ENCODE data around the gene NOS1AP.
"Not testable (repeated sequence)": the region's sequence is repeated elsewhere in the genome, so short reads cannot be mapped to it uniquely, and the experiment has no call there.

NOS1AP gene

GRCh38 chr1:162336621-162337285 lies 267.3 kb downstream of the NOS1AP start:
- DNase-seq (ENCODE audit: low spot score): no peak

GRCh38 chr1:162342452-162342983 lies 273.0 kb downstream of the NOS1AP start:
- DNase-seq (ENCODE audit: low spot score): no peak

- no peak for DNase-seq (ENCODE audit: low spot score)
These were observed 274.0 kb downstream of the NOS1AP start for GRCh38 chr1:162343470-162343869.

- DNase-seq (ENCODE audit: low spot score): no peak
These were observed 277.8 kb downstream of the NOS1AP start for GRCh38 chr1:162347281-162347680.

- DNase-seq (ENCODE audit: low spot score): no peak
These were observed 280.3 kb downstream of the NOS1AP start for GRCh38 chr1:162349635-162350330.

- DNase-seq (ENCODE audit: low spot score): no peak
These were observed 281.9 kb downstream of the NOS1AP start for GRCh38 chr1:162351246-162351842.

- DNase-seq (ENCODE audit: low spot score): not testable (repeated sequence)
These were observed 282.4 kb downstream of the NOS1AP start for GRCh38 chr1:162351874-162352273.

- DNase-seq (ENCODE audit: low spot score): no peak
These were observed 283.6 kb downstream of the NOS1AP start for GRCh38 chr1:162353078-162353477.

GRCh38 chr1:162353702-162354101 lies 284.2 kb downstream of the NOS1AP start:
- DNase-seq (ENCODE audit: low spot score): no peak

GRCh38 chr1:162357681-162358266 lies 288.3 kb downstream of the NOS1AP start:
- DNase-seq (ENCODE audit: low spot score): no peak

- no peak for DNase-seq (ENCODE audit: low spot score)
These were observed 289.4 kb downstream of the NOS1AP start for GRCh38 chr1:162358928-162359327.

- no peak for DNase-seq (ENCODE audit: low spot score)
These were observed 290.2 kb downstream of the NOS1AP start for GRCh38 chr1:162359523-162360236.

- DNase-seq (ENCODE audit: low spot score): no peak
These were observed 290.9 kb downstream of the NOS1AP start for GRCh38 chr1:162360237-162360873.

GRCh38 chr1:162360874-162361260 lies 291.4 kb downstream of the NOS1AP start:
- no peak for DNase-seq (ENCODE audit: low spot score)

GRCh38 chr1:162361349-162361748 lies 291.9 kb downstream of the NOS1AP start:
- no peak for DNase-seq (ENCODE audit: low spot score)

- DNase-seq (ENCODE audit: low spot score): no peak
These were observed 294.3 kb downstream of the NOS1AP start for GRCh38 chr1:162363823-162364222.

GRCh38 chr1:162364498-162364897 lies 295.0 kb downstream of the NOS1AP start:
- no peak for DNase-seq (ENCODE audit: low spot score)

- no peak for DNase-seq (ENCODE audit: low spot score)
These were observed 296.0 kb downstream of the NOS1AP start for GRCh38 chr1:162365284-162366020.

GRCh38 chr1:162366149-162366548 lies 296.7 kb downstream of the NOS1AP start:
- DNase-seq (ENCODE audit: low spot score): peak; percentile 38

- no peak for DNase-seq (ENCODE audit: low spot score)
These were observed 297.2 kb downstream of the NOS1AP start for GRCh38 chr1:162366671-162367070.

- DNase-seq (ENCODE audit: low spot score): no peak
These were observed 297.6 kb downstream of the NOS1AP start for GRCh38 chr1:162367073-162367472.
